ENCODE measurements around the gene KRTAP12-4. TPM values are rescaled to one million over a fixed set of nuclear protein-coding genes. Genes with fewer than 3 reads are reported as not detected.
"Not testable (repeated sequence)": the region's sequence is repeated elsewhere in the genome, so short reads cannot be mapped to it uniquely, and the experiment has no call there.

KRTAP12-4 gene
- total RNA-seq, 4 donors from 2014 or later: not detected

DNA sequence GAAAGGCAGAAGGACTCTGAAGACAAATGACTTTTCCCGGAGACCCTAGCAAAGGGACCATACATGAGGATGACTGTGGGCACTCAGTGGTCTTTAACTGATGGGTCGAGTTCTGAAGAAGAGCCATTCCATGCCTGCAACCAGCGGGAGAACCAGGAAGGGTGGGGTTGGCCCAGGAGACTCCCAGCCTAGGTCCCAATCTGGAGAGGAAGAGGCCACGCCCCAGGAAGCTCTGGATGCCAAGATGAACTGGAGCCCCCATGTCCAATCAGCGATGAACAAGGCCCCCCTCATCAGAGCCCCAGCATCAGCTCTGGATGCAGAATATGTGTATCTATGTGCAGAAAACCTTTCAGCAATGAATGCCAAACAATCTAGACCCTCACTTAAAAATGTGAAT is 13.7 kb downstream of the KRTAP12-4 start:
- Histone ChIP-seq H3K27me3 (peaks cover 0 to 45% (median 0%) of the 10 kb centered on the region in 4 donors), H3K36me3 (no peaks in the 10 kb centered on the region), H3K4me3 (no peak overlapping the region), H3K4me1 (no peaks in the 10 kb centered on the region), H3K27ac (no peak overlapping the region), H3K9me3 (peaks cover 0 to 30% (median 8%) of the 10 kb centered on the region in 3 donors)
- WGBS, 2 donors: 89 to 92% methylated on average over 2 to 5 of the region's 5 CpGs
- intact Hi-C loops (cut with DNase I): no loop called here
- no peak for DNase-seq
- TF ChIP-seq, protein P1, sequence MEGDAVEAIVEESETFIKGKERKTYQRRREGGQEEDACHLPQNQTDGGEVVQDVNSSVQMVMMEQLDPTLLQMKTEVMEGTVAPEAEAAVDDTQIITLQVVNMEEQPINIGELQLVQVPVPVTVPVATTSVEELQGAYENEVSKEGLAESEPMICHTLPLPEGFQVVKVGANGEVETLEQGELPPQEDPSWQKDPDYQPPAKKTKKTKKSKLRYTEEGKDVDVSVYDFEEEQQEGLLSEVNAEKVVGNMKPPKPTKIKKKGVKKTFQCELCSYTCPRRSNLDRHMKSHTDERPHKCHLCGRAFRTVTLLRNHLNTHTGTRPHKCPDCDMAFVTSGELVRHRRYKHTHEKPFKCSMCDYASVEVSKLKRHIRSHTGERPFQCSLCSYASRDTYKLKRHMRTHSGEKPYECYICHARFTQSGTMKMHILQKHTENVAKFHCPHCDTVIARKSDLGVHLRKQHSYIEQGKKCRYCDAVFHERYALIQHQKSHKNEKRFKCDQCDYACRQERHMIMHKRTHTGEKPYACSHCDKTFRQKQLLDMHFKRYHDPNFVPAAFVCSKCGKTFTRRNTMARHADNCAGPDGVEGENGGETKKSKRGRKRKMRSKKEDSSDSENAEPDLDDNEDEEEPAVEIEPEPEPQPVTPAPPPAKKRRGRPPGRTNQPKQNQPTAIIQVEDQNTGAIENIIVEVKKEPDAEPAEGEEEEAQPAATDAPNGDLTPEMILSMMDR (IDR thresholded peaks at IDR 0.05): no peak
- TF ChIP-seq POLR2A (IDR thresholded peaks at IDR 0.05): no peak

DNA sequence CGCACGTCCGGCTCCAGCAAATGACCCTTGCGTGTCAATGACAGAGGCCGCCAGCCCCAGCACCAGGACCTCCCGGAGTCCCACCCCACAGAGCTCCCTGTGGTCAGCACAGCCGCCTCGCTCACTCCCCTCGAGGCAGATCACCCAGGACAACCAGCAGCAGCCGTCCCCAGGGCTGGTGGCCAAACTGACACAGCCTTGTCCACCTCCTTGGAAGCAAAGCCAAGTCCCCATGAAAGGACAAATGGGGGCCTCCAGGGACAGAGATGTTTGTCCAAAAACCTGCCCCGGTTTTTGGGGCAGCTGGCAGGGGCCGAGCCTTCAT is 15.2 kb downstream of the KRTAP12-4 start:
- no CpG with 5 or more reads among the region's 12 CpGs for WGBS, 2 donors
- no peak overlapping the region for H3K4me3 ChIP-seq
- intact Hi-C loops (cut with DNase I): no loop called here

DNA sequence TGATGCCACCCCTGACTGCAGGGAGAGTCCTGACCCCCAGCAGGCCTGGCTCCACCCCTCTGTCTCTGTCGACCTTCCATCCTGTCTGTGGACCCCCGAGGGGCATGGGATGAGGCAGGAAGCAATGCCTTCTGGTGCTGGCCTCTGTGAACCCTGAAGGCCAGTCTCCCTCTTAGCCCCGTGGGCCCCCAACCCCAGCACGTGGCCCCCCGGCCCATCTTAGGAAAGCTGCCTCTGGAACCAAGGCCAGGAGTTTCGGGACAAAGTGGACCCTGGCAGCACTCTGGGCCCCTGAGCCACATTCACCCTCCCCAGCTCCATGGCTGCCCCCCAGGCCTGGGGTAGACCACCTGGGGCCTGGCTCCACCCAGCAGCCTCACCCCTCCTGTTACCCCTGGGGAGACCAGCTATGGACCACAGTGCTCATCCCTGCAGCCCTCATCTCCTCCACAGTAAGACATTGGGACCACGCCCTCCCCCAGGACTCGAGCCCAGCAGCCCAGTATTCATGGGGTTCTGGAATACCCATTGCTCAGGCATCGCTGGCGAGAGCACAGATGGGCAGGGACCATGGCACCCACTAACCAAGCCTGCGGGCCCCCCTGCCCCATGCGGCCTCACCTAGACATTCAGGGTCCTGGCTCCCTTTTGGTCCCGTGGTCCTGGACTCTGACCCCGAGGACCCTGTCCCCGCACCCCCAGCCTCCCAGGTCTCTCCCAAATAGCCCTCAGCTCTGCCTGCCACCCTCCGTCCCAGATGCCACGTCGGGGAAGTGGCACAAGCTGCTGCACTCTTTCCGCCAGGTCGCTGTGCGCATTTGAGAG is 15.7 kb downstream of the KRTAP12-4 start:
- WGBS, 2 donors: 55% methylated on average over 2 of the region's 21 CpGs; no CpG with 5 or more reads in 1 of the 2 donors
- H3K27ac ChIP-seq; DNase-seq; H3K36me3 ChIP-seq; H3K4me1 ChIP-seq; intact Hi-C loops (cut with DNase I); H3K4me3 ChIP-seq: not testable (repeated sequence)
- Histone ChIP-seq H3K9me3 (peaks cover 0 to 13% (median 0%) of the 10 kb centered on the region in 3 donors), H3K27me3 (peaks cover 0 to 61% (median 0%) of the 10 kb centered on the region in 4 donors)

More for the DNA sequence above, 15.2 kb downstream of the KRTAP12-4 start:
- Histone ChIP-seq H3K4me1 (no peaks in the 10 kb centered on the region), H3K27ac (no peak overlapping the region), H3K36me3 (no peaks in the 10 kb centered on the region), H3K9me3 (peaks cover 0 to 19% (median 0%) of the 10 kb centered on the region in 3 donors), H3K27me3 (peaks cover 0 to 56% (median 0%) of the 10 kb centered on the region in 4 donors)
- DNase-seq: no peak
- TF ChIP-seq, protein P1 (IDR thresholded peaks at IDR 0.05): no peak
- TF ChIP-seq POLR2A (IDR thresholded peaks at IDR 0.05): no peak

DNA sequence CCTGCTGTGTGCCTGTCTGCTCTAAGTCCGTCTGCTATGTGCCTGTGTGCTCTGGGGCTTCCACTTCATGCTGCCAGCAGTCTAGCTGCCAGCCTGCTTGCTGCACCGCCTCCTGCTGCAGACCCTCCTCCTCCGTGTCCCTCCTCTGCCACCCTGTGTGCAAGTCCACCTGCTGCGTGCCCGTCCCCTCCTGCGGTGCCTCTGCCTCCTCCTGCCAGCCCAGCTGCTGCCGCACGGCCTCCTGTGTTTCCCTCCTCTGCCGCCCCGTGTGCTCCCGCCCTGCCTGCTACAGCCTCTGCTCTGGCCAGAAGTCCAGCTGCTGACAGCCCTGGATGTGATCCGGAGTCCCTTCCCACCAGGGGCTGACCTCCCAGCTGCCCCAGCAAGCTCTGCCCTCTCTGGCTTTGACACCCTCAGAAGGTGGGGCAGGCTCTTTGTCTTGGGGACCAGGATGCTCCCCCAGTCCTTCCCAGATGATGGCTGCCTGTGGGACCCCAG is 16.6 kb downstream of the KRTAP12-4 start:
- WGBS, 2 donors: 61 to 79% methylated on average over 7 to 11 of the region's 12 CpGs
- Histone ChIP-seq H3K9me3 (peaks cover 0 to 12% (median 0%) of the 10 kb centered on the region in 3 donors), H3K27me3 (peaks cover 0 to 61% (median 0%) of the 10 kb centered on the region in 4 donors)
- H3K27ac ChIP-seq; H3K4me1 ChIP-seq; DNase-seq; intact Hi-C loops (cut with DNase I); H3K36me3 ChIP-seq; H3K4me3 ChIP-seq: not testable (repeated sequence)

DNA sequence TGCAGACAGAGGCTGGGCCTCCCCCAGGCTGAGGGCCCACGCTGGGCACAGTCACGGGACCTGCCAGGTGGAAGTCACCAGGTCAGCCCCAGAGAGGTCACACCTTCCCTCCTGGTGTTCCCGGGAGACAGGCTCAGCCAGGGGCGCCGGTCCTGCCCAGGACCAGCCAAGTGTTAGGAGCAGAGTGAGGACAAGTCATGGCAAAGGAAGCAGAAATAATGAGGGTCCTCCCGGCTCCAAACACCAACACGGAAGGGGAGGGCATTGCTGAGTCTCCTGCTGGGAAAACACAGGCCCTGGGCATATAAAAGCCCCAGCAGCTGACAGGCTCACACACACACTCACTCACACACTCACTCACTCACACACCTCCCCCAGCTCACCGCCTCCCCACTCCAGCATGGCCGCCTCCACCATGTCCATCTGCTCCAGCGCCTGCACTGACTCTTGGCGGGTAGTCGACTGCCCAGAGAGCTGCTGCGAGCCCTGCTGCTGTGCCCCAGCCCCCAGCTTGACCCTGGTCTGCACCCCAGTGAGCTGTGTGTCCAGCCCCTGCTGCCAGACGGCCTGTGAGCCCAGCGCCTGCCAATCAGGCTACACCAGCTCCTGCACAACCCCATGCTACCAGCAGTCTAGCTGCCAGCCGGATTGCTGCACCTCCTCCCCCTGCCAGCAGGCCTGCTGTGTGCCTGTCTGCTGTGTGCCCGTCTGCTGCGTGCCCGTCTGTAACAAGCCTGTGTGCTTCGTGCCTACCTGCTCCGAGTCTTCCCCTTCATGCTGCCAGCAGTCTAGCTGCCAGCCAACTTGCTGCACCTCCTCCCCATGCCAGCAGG is 17.2 kb downstream of the KRTAP12-4 start, which contains the start of gene KRTAP10-10:
TSS of gene KRTAP10-10 (plus strand) at position 339 of the 833 bp plus-strand sequence. CDS start at position 401, 62 bp downstream.
- H3K4me3 ChIP-seq: no peak within 1 kb of the TSS
- H3K27ac ChIP-seq: no peak within 1 kb of the TSS
- no peak for DNase-seq
- TF ChIP-seq, protein P1 (IDR thresholded peaks at IDR 0.05): no peak
- no peak for TF ChIP-seq POLR2A (IDR thresholded peaks at IDR 0.05)
- no peaks in the 10 kb centered on the region for H3K4me1 ChIP-seq
- 61 to 65% methylated on average over 6 to 9 of the region's 21 CpGs for WGBS, 2 donors
- H3K36me3 ChIP-seq: no peaks in the 10 kb centered on the region
- intact Hi-C loops (cut with DNase I): no loop called here
- peaks cover 0 to 61% (median 0%) of the 10 kb centered on the region in 4 donors for H3K27me3 ChIP-seq
- peaks cover 0 to 16% (median 3%) of the 10 kb centered on the region in 3 donors for H3K9me3 ChIP-seq
